ENCODE measurements around the gene KIF7. TPM values are rescaled to one million over a fixed set of nuclear protein-coding genes. Genes with fewer than 3 reads are reported as not detected.
"Not testable (repeated sequence)": the region's sequence is repeated elsewhere in the genome, so short reads cannot be mapped to it uniquely, and the experiment has no call there.

Gene KIF7
- 1.9 and 6.4 TPM in 2 replicates for total RNA-seq (2014; rRNA removed; shearing (Covaris generic))

DNA sequence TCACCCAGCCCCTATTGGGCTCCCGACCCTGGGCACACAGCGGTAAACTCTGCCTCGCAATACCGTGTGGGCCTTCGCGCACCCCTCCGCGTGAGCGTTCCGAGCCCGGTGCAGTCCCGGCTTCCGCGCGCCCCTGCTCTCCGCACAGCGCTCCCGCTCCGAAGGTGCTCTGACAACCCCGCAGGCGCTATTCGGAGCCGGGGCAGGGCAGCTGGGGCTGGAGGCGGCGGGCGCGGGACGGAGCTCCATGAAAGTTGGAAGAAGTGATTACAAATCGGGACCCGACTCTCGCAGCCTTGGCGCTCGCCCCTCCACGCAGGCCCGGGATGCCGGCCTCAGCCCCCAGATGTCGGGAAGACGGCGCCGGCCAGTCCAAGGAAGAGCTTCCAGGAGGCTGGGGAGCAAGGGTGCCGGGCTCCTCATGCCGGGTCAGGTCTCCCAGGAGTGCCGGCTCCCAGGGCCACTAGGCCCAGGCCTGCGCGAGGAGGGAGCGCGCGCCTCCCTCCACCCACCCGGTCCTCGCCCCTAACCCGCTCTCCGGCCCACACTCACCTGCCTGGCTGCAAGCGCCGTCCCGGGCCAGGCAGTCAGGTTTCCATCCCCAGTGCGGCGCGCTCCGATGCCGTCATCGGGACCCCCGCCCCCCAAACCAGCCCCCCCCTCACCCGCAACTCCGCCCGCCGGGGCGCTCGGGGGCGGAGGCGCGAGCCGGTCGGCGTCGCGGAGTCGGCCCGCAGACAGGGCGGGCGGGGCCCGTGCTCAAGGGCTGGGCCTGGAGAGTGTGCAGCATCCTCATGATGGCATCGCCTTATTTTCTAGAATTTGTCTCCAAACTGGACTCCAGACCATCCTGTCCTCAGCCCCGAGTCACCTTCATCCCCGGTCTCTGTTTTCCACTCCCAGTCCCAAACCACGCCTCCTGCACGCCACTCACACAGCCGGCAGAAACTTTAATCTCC is at the start of gene KIF7:
KIF7 (minus strand) TSS at position 621 of the 959 bp plus-strand sequence. CDS start 2,537 bp downstream, outside the sequence.
- peak; percentile 57 for DNase-seq (ENCODE audit: low read depth)

GRCh38 chr15:89704411-89704810 is 49.1 kb upstream of the KIF7 start:
- no peak for DNase-seq (ENCODE audit: low read depth)

DNA sequence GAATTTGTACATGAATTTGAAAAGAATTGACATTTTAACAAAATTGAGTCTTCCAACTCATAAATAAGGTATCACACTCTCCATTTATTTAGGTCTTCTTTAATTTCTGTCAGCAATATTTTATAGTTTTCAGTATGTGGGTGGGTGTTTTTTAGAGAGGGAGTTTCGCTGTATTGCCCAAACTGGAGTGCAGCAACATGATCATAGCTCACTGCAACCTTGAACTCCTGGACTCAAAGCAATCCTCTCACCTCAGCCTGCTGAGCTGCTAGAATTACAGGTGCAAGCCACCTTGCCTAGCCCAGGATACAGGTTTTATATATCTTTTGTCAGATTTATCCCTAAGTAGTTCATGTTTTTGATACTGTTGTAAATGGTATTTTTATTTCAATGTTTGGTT is 39.9 kb upstream of the KIF7 start:
- no peak for DNase-seq (ENCODE audit: low read depth)

DNA sequence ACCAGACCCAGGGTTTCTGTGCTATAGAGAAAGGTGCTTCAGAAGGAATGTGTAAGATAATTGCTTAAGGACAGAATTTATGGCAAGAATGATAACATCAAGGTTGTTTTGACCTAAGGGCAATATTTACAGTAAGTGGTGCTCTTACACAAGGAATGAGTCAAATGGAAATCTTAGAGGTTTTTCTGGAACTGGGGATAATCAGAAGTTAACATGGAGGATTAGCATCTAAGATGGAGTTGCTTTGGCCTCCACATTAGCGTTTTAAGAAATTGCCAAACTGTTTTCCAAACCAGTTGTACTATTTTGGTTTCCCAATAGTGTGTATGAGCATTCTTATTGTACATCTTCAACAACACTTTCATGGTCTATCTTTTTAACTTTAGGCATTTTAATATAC is 38.4 kb upstream of the KIF7 start:
- DNase-seq (ENCODE audit: low read depth), result peak; percentile 34

GRCh38 chr15:89693091-89693490 is 37.8 kb upstream of the KIF7 start:
- no peak for DNase-seq (ENCODE audit: low read depth)

GRCh38 chr15:89690276-89691218 is 35.3 kb upstream of the KIF7 start, which contains the start of the genes PEX11A and WDR93:
TSS of gene PEX11A (minus strand) at chr15:89690754. CDS start at chr15:89690632, 122 bp downstream.
TSS of gene WDR93 (plus strand) at chr15:89690811. CDS start at chr15:89701747, 10,936 bp downstream.
- peak; percentile 70 for DNase-seq (ENCODE audit: low read depth)

DNA sequence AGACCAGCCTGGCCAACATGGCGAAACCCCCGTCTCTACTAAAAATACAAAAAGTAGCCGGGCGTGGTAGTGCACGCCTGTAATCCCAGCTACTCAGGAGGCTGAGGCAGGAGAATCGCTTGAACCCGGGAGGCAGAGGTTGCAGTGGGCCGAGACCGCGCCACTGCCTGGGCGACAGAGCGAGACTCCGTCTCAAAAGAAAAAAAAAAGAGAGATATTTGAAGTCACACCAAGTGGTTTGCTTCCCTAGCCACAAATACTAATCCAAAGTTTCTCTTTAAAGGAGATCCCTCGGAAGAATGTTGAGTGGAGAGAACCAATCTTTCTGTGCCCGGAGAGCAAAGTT is 34.6 kb upstream of the KIF7 start:
- not testable (repeated sequence) for DNase-seq (ENCODE audit: low read depth)

- DNase-seq (ENCODE audit: low read depth), result no peak
Observed at GRCh38 chr15:89686522-89686921, 31.3 kb upstream of the KIF7 start.

DNA sequence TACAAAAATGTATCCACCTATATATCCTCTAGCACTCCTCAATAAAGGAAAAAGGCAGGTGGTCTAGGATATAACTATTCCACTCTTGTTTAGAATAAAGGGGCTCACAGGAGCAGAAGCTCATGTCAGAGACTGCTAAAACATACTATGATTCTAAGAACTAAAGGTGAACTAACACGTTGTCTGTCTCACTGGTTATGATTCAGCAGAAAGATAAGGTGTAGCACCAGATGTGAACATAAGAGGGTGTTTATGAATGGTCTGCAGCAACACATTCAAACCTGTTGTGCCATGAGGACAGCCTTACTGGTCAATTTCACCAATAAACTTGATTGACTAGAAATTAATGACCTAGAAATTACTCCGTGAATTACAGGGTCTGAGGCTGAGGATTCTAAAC is 30.7 kb upstream of the KIF7 start:
- no peak for DNase-seq (ENCODE audit: low read depth)

- no peak for DNase-seq (ENCODE audit: low read depth)
Observed at GRCh38 chr15:89681146-89681545, 25.9 kb upstream of the KIF7 start.

- peak; percentile 44 for DNase-seq (ENCODE audit: low read depth)
Observed at GRCh38 chr15:89680282-89680873, 25.1 kb upstream of the KIF7 start.

DNA sequence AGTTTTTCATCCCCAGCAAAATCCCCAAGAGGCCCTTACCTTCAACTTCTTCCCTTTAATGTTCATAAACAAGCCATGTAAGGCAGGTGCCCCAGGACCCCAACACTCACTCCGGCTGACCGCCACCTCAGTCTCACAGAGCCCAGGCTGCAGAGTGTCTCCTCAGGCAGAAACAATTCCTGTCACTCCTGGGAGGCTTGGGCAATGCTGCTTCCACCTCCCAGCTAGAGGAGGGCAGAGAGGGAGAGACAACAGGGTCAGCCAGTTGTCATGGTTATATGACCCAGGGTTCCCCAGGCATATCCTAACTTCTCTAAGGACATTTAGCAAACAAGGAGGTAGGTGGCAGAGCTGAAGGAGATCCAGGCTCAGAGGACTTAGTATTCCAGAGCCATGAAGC is 23.9 kb upstream of the KIF7 start, which contains the start of gene PLIN1:
PLIN1 (minus strand) TSS at position 156 of the 400 bp plus-strand sequence. CDS start 1,878 bp downstream, outside the sequence.
- no peak for DNase-seq (ENCODE audit: low read depth)

GRCh38 chr15:89677381-89677780 is 22.1 kb upstream of the KIF7 start:
- DNase-seq (ENCODE audit: low read depth), result no peak

- no peak for DNase-seq (ENCODE audit: low read depth)
Observed at GRCh38 chr15:89675606-89676005, 20.3 kb upstream of the KIF7 start.

DNA sequence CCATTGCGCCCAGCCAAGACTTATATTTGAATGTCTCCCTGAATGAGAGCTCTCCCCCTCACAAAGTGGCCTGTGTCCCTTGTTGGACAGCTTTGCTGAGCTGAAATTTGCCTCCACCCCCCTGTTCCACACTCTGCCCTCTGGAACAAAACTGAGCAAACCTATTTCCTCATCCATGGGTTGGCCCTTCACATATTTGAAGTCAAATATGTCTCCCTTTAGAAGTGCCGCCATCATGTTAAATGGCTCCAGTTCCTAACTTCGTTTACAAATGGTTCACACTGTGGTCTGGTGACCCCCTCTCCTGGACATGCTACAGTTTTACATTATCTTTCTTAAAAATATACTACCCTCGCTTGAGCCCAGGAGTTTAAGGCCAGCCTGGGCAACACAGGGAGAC is 19.3 kb upstream of the KIF7 start:
- no peak for DNase-seq (ENCODE audit: low read depth)

GRCh38 chr15:89673165-89673512 is 17.9 kb upstream of the KIF7 start:
- DNase-seq (ENCODE audit: low read depth), result no peak

DNA sequence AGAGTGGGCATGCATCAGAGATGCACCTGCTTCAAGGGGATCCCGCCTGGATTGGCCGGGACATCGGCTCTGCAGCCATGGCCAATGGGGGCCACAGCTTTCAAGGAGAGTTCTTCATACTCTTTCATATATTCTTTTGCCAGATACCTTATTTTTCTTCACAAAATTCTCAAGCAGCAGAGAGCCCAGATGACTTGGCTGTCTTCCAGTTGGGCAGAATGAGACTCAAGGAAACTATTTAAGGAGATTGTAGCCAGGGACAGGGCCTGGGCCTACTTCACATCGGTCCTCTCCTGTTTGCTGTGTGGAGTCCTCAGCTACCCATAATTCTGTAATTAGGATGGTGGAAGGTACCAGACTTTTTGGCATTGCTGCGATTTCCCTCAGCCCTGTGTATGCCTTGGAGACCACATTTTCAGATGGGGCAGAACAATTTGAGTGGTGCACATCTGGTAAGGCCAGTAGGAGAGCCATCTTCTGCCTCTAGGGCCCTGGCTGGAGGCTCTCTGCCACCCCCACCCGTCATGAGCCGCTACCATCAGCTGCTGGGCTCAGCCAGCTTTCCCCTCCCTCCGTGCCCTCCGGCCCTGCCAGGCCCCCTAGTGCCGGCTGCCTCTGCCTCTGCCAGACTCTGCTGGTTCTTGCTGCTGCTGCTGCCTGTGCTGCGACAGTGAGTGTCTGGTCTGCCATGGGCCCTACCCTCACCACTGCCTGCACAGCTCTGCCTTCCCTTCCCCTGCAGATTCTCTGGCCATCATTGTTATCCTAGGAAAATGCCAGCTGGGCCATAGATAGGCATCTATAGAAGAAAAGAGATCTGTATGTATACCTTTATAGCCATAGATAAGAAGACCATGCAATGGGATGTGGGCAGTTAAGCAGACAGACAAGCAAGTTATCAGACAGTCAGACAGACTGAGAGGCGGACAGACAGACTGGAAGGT is 17.2 kb upstream of the KIF7 start:
- no peak for DNase-seq (ENCODE audit: low read depth)

DNA sequence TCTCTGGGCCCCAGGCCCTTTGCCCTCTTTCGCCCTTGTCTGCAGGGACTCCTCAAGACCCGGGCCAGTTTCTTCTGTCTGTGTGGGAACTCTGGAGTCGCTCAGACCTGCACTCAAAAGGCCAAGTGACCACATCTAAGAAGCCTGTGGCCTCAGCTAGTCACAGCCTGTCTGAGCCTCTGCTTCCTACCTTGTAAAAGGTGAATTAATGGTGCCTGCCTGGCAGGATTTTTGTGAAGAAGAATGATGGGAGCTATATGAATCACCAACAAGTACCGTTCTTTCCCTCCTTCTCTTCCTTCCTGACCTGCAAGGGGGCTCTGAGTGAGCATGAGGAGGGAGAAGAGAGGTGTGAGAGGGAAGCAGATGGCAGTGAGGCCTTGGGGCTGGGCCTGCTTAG is 16.4 kb upstream of the KIF7 start:
- DNase-seq (ENCODE audit: low read depth), result no peak

GRCh38 chr15:89670971-89671560 is 15.8 kb upstream of the KIF7 start:
- DNase-seq (ENCODE audit: low read depth), result no peak

DNA sequence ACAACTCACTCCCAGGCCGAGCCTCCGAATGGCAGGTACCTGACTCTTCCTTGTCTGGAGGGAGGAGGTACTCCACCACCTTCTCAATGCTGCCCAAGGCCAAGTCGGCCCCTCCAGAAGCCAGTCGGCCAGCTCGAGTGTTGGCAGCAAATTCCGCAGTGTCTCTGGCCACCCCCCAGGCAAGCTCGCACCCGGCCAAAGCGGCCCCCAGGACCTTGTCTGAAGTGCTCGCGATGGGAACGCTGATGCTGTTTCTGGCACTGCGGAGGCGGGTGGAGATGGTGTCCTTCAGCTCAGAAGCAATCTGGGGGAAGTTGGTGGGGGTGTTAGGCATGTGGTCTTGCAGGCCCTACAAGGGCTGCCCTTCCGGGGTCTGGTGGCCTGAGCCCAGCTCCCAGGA is 14.7 kb upstream of the KIF7 start:
- DNase-seq (ENCODE audit: low read depth), result no peak

All from M059J (cell line).